ENCODE measurements around the gene PARP8. TPM values are rescaled to one million over a fixed set of nuclear protein-coding genes. Genes with fewer than 3 reads are reported as not detected.
"Not testable (repeated sequence)": the region's sequence is repeated elsewhere in the genome, so short reads cannot be mapped to it uniquely, and the experiment has no call there.

The PARP8 gene
- total RNA-seq, 2 experiments from 2014 or later, result 100 to 110 TPM

DNA sequence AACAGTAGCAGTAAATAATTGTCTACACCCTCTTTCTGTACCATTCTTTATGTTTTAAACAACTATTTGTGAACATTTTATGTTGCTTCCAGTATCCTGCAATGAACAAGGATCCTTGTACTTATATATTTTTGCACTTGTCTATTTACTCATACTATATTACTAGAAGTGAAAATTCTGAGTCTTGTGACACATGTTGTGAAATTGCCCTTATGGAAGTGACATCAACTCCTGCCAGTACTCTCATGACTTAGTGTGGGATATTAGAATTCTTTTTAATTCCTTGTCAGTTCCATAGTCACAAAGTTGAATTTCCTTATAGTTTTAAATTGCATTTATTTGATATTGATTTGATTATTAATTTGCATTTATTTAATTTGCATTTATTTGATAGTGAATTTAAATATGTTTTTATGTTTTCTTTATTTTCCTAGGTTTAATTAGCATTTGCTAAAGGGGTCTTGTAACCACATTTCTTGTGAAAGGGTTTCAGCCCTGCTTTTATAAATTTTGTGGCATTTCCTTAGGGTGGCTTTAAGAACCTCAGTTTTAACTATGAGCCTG lies 27.7 kb downstream of the PARP8 start:
- ChIA-PET CTCF (no interaction called here), POLR2A (no interaction called here)
- H3K9me3 Mint-ChIP-seq, result peaks cover 2% of the 10 kb centered on the region
- peaks cover 34% of the 10 kb centered on the region for H3K4me1 Mint-ChIP-seq
- H3K27ac Mint-ChIP-seq, result no peak overlapping the region
- H3K27me3 Mint-ChIP-seq, result no peaks in the 10 kb centered on the region
- DNase-seq, result no peak
- peaks cover 28% of the 10 kb centered on the region for H3K36me3 Mint-ChIP-seq (ENCODE audit: low read depth)
- no peak overlapping the region for H3K4me3 Mint-ChIP-seq

DNA sequence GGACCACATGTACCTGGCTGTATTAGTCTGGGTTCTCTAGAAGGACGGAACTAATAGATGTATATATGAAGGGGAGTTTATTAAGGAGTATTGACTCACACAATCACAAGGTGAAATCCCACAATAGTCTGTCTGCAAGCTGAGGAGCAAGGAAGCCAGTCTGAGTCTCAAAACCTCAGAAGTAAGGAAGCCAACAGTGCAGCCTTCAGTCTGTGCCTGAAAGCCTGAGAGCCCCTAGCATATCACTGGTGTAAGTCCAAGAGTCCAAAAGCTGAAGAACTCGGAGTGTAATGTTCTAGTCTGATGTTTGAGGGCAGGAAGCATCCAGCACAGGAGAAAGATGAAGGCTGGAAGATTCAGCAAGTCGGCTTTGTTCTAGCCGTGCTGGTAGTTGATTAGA lies 28.2 kb downstream of the PARP8 start:
- H3K9me3 Mint-ChIP-seq, POLR2A ChIA-PET, CTCF ChIA-PET, H3K27ac Mint-ChIP-seq, H3K27me3 Mint-ChIP-seq, DNase-seq, H3K4me3 Mint-ChIP-seq: not testable (repeated sequence)
- peaks cover 31% of the 10 kb centered on the region for H3K36me3 Mint-ChIP-seq (ENCODE audit: low read depth)
- peaks cover 35% of the 10 kb centered on the region for H3K4me1 Mint-ChIP-seq

DNA sequence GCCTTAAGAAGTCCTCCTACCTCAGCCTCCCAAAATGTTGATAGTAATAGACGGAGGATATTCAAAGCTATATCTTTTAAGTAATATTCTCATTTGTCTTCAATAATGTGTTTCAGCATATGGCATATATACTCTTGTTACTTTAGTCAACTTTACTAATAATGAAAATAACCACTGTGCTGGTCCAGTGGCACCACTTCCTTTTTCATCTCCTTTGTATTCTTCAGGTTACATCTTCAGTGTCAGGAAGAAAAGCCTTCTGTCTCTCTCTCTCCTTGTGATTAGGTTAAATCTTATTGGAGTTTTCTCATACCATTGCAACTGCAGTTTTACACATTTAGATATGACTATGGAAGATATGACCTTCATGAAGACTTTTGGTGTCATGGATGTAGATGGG lies 31.3 kb downstream of the PARP8 start:
- CTCF ChIA-PET, result no interaction called here
- Mint-ChIP-seq H3K27ac (no peak overlapping the region), H3K4me1 (peaks cover 47% of the 10 kb centered on the region), H3K4me3 (no peak overlapping the region), H3K9me3 (peaks cover 9% of the 10 kb centered on the region), H3K27me3 (no peaks in the 10 kb centered on the region), H3K36me3 (ENCODE audit: low read depth) (peaks cover 53% of the 10 kb centered on the region)
- POLR2A ChIA-PET, result no interaction called here
- DNase-seq, result no peak

DNA sequence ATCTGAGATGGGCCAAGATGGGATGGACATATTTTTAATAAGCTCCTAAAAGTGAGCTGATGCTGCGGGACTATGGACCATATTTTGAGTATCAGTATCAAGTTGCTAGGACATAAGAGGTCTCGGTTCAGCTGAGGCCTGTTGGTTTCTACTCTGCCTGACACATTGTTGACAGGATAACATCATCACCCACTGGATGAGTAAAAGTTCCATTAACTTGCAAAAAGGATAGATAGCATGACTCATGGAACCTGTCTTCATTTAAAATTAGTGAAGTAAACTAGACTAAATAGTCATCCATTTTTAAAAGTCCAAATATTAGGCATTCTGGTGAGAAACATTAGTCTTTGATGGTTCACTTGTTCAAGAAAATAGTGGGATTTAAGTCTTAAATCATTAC lies 33.3 kb downstream of the PARP8 start:
- no peak for DNase-seq
- peaks cover 66% of the 10 kb centered on the region for H3K36me3 Mint-ChIP-seq (ENCODE audit: low read depth)
- peaks cover 52% of the 10 kb centered on the region for H3K4me1 Mint-ChIP-seq
- H3K27me3 Mint-ChIP-seq, result no peaks in the 10 kb centered on the region
- ChIA-PET CTCF (interaction anchor here (1.0 kb wide), 1 partner anchor 52 kb away, joined by 3 read pairs; no protein-coding TSS in a partner anchor), POLR2A (no interaction called here)
- no peak overlapping the region for H3K27ac Mint-ChIP-seq
- H3K9me3 Mint-ChIP-seq, result peaks cover 13% of the 10 kb centered on the region
- H3K4me3 Mint-ChIP-seq, result no peak overlapping the region

DNA sequence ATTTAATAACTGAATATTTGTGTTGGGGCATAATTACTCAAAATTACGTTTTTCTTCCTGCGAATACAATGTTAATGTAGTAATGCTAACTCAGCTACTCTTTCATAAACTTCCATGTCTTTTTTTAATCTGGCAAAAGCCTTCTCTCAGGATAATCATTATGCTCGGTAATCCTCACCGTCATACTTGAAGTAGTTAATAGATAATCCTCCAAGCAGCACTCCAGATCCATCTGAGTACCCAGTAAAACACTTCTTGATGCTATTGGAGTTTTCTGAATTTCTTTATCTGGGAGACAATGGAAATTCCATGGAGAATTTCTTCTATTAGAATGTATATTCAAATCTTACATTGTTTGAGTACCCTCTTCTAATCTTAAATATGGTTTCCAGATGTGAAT lies 34.3 kb downstream of the PARP8 start:
- ChIA-PET POLR2A (no interaction called here), CTCF (no interaction called here)
- peaks cover 51% of the 10 kb centered on the region for H3K4me1 Mint-ChIP-seq
- peaks cover 13% of the 10 kb centered on the region for H3K9me3 Mint-ChIP-seq
- DNase-seq, result no peak
- H3K4me3 Mint-ChIP-seq, result no peak overlapping the region
- peaks cover 67% of the 10 kb centered on the region for H3K36me3 Mint-ChIP-seq (ENCODE audit: low read depth)
- no peak overlapping the region for H3K27ac Mint-ChIP-seq
- H3K27me3 Mint-ChIP-seq, result no peaks in the 10 kb centered on the region

DNA sequence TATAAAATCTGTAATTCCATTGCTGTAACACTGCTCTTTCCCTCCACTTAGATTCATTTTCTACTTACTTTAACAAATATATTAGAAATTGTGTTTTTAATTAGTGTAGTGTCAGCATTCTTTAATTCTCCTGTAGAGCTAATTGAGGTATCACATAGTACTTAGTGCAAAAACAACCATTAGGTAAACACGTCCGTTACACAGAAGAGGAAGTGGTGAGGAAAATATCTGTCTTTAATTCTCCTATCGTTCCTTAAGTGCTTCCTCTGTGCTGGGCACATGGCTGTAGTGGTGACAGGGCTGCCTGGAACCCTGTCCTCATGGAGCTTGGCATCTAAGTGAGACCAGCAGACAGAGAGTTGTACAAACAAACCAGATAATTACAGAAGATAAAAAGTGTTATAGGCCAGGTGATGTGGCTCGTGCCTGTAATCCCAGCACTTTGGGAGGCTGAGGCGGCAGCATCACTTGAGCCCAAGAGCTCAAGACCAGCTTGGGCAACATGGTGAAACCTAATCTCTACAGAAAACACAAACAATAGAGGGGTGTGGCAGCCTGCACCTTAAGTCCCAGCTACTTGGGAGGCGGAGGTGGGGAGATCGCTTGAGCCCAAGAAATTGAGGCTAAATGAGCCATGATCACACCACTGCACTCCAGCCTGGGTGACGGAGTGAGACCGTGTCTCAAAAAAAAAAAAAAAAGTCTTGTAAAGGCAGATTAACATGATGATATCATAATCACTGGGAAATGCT lies 36.4 kb downstream of the PARP8 start:
- H3K4me3 Mint-ChIP-seq, result no peak overlapping the region
- H3K4me1 Mint-ChIP-seq, result peaks cover 47% of the 10 kb centered on the region
- ChIA-PET POLR2A (no interaction called here), CTCF (interaction anchor here (1.0 to 1.2 kb wide), 3 partner anchors 8 to 44 kb away, joined by 3 to 5 read pairs (median 3); no protein-coding TSS in a partner anchor)
- H3K9me3 Mint-ChIP-seq, result peaks cover 13% of the 10 kb centered on the region
- H3K36me3 Mint-ChIP-seq (ENCODE audit: low read depth), result peaks cover 65% of the 10 kb centered on the region
- no peak for DNase-seq
- H3K27me3 Mint-ChIP-seq, result no peaks in the 10 kb centered on the region
- H3K27ac Mint-ChIP-seq, result no peak overlapping the region

DNA sequence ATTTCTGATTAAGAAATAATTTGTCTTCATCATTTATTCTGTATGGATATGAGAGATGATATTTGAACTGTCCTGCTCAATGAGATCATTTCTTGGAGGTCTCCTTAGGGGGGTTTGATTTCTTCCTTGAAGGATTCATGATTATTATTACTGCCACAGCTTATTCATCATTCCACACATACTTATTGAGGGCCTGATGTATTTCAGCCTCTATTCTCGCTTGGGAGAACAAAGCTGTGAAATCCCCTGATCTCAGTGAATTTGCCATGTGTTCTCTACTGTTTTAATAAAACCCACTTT lies 36.9 kb downstream of the PARP8 start:
- H3K9me3 Mint-ChIP-seq, result peaks cover 13% of the 10 kb centered on the region
- H3K36me3 Mint-ChIP-seq (ENCODE audit: low read depth), result peaks cover 62% of the 10 kb centered on the region
- peaks cover 46% of the 10 kb centered on the region for H3K4me1 Mint-ChIP-seq
- H3K4me3 Mint-ChIP-seq, result no peak overlapping the region
- no peak overlapping the region for H3K27ac Mint-ChIP-seq
- no peak for DNase-seq
- ChIA-PET CTCF (interaction anchor here (1.1 to 1.2 kb wide), 3 partner anchors 11 to 43 kb away, joined by 3 to 5 read pairs (median 3); no protein-coding TSS in a partner anchor), POLR2A (no interaction called here)
- no peaks in the 10 kb centered on the region for H3K27me3 Mint-ChIP-seq

DNA sequence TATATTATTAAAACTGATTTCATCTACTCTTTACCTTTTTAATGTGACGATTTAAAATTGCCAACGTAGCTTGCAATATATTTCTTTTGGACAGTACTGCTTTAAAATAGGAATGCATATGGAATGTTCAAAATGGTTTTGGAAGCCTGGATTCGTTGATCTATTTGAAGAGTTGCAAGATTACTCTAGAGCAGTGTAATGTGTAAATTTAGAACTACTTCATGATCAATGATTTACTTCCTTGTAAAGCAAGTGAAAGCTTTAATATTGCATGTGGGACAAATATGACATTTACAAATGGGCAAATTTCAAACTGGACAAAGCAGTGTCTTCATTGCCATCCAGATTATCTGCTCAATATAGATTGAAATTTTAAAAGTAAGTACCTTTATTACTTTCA lies 38.3 kb downstream of the PARP8 start:
- H3K27ac Mint-ChIP-seq, result no peak overlapping the region
- H3K36me3 Mint-ChIP-seq (ENCODE audit: low read depth), result peaks cover 52% of the 10 kb centered on the region
- no peaks in the 10 kb centered on the region for H3K27me3 Mint-ChIP-seq
- POLR2A ChIA-PET, result no interaction called here
- H3K4me3 Mint-ChIP-seq, result no peak overlapping the region
- H3K9me3 Mint-ChIP-seq, result peaks cover 11% of the 10 kb centered on the region
- CTCF ChIA-PET, result interaction anchor here (1.1 to 1.2 kb wide), 2 partner anchors 10 to 12 kb away, joined by 3 read pairs; no protein-coding TSS in a partner anchor
- DNase-seq, result no peak
- peaks cover 54% of the 10 kb centered on the region for H3K4me1 Mint-ChIP-seq

DNA sequence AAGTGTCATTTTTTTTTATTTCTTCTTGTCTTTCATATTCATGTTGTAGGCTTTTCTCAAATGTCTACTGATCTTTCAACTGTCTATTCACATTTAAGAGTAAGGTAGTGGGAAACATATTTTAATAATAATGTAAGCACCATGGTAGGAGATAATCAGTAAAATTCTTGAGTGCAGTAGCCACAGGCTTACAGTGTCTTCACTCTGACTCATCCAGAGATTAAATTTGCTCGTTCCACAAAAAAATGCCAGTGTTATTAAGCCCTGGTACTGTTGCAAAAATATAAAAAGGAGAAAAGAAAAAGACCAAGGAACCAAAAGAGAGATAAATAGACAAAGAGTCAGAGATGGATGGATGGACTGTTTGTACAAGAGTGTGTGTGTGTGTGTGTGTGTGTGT lies 43.0 kb downstream of the PARP8 start:
- Mint-ChIP-seq H3K4me1 (peaks cover 59% of the 10 kb centered on the region), H3K27ac (peak overlapping the region; percentile 74), H3K27me3 (no peaks in the 10 kb centered on the region), H3K36me3 (ENCODE audit: low read depth) (peaks cover 24% of the 10 kb centered on the region), H3K4me3 (peak overlapping the region; percentile 4), H3K9me3 (no peaks in the 10 kb centered on the region)
- POLR2A ChIA-PET, result no interaction called here
- no peak for DNase-seq
- CTCF ChIA-PET, result no interaction called here

DNA sequence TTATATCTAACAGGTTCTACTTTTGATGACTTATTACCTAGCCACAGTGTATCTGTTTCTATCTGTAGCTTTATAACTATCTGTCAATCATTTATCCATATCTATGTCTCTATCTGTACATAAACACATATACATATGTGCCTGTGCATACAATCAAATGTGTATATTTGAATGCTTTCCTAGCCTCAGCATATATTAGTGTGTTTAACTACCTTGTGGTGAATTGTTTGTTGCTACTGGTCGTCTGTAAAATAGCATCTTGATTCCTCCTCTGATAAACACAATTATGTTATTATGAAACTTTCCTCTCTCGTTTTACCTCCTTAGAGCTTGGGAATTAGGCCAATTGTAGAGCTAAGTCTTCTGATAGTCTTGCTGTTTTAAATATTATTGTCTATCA lies 44.4 kb downstream of the PARP8 start:
- H3K27me3 Mint-ChIP-seq, result no peaks in the 10 kb centered on the region
- peaks cover 23% of the 10 kb centered on the region for H3K36me3 Mint-ChIP-seq (ENCODE audit: low read depth)
- no peaks in the 10 kb centered on the region for H3K9me3 Mint-ChIP-seq
- peaks cover 63% of the 10 kb centered on the region for H3K4me1 Mint-ChIP-seq
- no peak for DNase-seq
- ChIA-PET POLR2A (no interaction called here), CTCF (interaction anchor here (0.7 to 1.2 kb wide), 3 partner anchors 8 to 12 kb away, joined by 3 to 4 read pairs (median 3); no protein-coding TSS in a partner anchor)
- peak overlapping the region; percentile 70 for H3K4me3 Mint-ChIP-seq
- peak overlapping the region; percentile 93 for H3K27ac Mint-ChIP-seq

DNA sequence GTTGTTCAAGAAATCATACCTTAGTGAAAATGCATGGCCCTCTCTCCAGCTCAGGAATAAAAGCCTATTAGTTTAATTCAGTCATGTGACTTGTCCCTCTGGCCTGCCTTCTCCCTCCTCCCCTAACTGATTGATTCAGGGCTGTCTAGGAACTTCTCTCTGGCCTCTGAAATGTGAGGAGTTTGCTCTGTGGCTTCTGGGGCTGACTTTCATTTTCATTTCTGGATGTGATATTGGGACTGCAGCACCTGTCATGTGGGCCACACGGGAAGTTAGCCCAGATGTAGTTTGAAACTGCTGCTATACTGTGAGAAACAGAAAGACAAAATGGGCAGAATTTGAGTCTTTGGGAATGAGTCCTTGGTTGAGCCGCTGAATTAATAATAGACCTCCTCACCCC lies 44.8 kb downstream of the PARP8 start:
- Mint-ChIP-seq H3K9me3 (no peaks in the 10 kb centered on the region), H3K27me3 (no peaks in the 10 kb centered on the region), H3K27ac (peak overlapping the region; percentile 93), H3K4me3 (peak overlapping the region; percentile 70), H3K36me3 (ENCODE audit: low read depth) (peaks cover 22% of the 10 kb centered on the region), H3K4me1 (peaks cover 63% of the 10 kb centered on the region)
- peak; percentile 80 for DNase-seq
- ChIA-PET CTCF (interaction anchor here (0.7 to 1.2 kb wide), 3 partner anchors 9 to 12 kb away, joined by 3 to 4 read pairs (median 3); no protein-coding TSS in a partner anchor), POLR2A (no interaction called here)

DNA sequence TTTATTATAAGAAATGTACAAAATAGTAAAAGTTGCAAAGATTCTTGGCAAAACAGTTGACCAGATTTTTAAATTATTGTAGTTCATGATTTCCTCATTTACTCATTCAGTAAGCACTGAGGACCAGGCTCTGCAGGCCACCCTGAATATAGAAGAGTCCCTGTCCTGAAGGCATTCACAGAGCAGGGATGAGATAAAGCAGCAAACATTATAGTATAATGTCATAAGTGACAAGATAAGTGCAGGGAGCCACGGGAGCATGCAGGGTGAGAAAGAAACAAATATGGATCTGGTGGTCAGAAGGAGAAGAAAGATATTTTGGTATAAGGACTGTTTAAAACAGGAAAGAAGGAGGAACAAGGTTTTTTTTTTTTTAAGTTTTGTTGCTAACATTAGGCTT lies 46.0 kb downstream of the PARP8 start:
- Mint-ChIP-seq H3K9me3 (no peaks in the 10 kb centered on the region), H3K36me3 (ENCODE audit: low read depth) (peaks cover 31% of the 10 kb centered on the region), H3K27ac (no peak overlapping the region), H3K27me3 (no peaks in the 10 kb centered on the region), H3K4me3 (no peak overlapping the region), H3K4me1 (peaks cover 67% of the 10 kb centered on the region)
- ChIA-PET POLR2A (no interaction called here), CTCF (no interaction called here)
- no peak for DNase-seq

DNA sequence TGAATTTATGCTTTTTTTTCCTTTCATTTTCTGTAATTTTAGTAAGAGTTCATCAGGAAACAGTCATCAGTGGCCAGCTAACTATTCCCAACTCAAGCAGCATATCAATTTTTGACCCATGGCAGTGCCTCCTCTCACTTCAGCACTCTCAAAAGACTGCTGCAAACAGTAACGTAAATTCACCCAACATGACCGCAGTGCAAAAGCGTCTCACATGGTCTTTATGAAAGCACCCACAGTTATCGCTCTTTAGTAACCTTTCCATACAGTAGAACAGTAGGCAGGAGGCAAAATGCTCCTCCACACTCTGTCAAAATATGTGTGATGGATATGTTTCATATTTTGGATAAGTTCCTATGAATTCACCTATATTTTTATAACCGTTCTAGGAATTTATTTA lies 48.6 kb downstream of the PARP8 start:
- Mint-ChIP-seq H3K4me3 (peak overlapping the region; percentile 1), H3K27me3 (no peaks in the 10 kb centered on the region), H3K9me3 (no peaks in the 10 kb centered on the region), H3K27ac (peak overlapping the region; percentile 21), H3K4me1 (peaks cover 69% of the 10 kb centered on the region), H3K36me3 (ENCODE audit: low read depth) (peaks cover 42% of the 10 kb centered on the region)
- DNase-seq, result no peak
- ChIA-PET POLR2A (no interaction called here), CTCF (interaction anchor here (0.8 to 2.0 kb wide), 4 partner anchors 12 to 275 kb away, joined by 3 to 8 read pairs (median 4); partner anchors contain the start of gene EMB)
